Keratinocyte (primary cell): ENCODE data around the gene TGFB1I1. TPM values are rescaled to one million over a fixed set of nuclear protein-coding genes. Genes with fewer than 3 reads are reported as not detected.

Experiments used
- DNase-seq: peaks from one replicate; pipeline ENCODE4 v3.0.0-alpha.2; 2011; ENCODE audit warnings: low read depth, missing footprints, low spot score
- FAIRE-seq: peaks from 2 replicates; lab custom pipeline; 2011; peaks lifted over from hg19 to GRCh38; lab: Jason Lieb, UNC
- H2AFZ ChIP-seq: 2 replicates; pipeline ENCODE4 v1.6.0; 2012; ENCODE audit warnings: low read length, control low read depth, inconsistent platforms; ENCODE audit not compliant: control insufficient read depth
- H3K27ac ChIP-seq: 2 replicates; pipeline ENCODE4 v1.5.1; 2011; ENCODE audit warnings: low read length; ENCODE audit not compliant: control insufficient read depth, insufficient read depth
- H3K27me3 ChIP-seq: 3 replicates; pipeline ENCODE4 v1.6.0; 2011; ENCODE audit warnings: low read length; ENCODE audit not compliant: control insufficient read depth, insufficient read depth; ENCODE audit errors: extremely low read depth
- H3K36me3 ChIP-seq, 2 experiments: 2 replicates in 1 of 2; 3 replicates in 1 of 2; pipeline ENCODE4 v1.5.1; 2011; ENCODE audit warnings: low read length in 2 of 2, mild to moderate bottlenecking in 1 of 2; ENCODE audit not compliant: control insufficient read depth in 2 of 2, insufficient read depth in 2 of 2; ENCODE audit errors: extremely low read depth in 1 of 2
- H3K4me1 ChIP-seq: 3 replicates; pipeline ENCODE4 v1.5.1; 2011; ENCODE audit warnings: low read length; ENCODE audit not compliant: control insufficient read depth, insufficient read depth; ENCODE audit errors: extremely low read depth
- H3K4me2 ChIP-seq: 3 replicates; pipeline ENCODE4 v1.6.0; 2011; ENCODE audit warnings: low read depth, low read length; ENCODE audit not compliant: control insufficient read depth, insufficient read depth; ENCODE audit errors: extremely low read depth
- H3K4me3 ChIP-seq, 3 experiments: fragments of 200-600 bp in 1 of 3; sonication (generic) in 1 of 3; 2 replicates in 2 of 3; 3 replicates in 1 of 3; pipeline ENCODE4 v1.5.1; 2011 to 2016; ENCODE audit warnings: low read length in 3 of 3, mild to moderate bottlenecking in 3 of 3, control low read depth in 2 of 3, inconsistent platforms in 1 of 3, low read depth in 1 of 3, mixed read lengths in 1 of 3, mixed run types in 1 of 3, moderate library complexity in 1 of 3; ENCODE audit not compliant: control insufficient read depth in 2 of 3, insufficient read depth in 2 of 3; ENCODE audit errors: extremely low read depth in 1 of 3
- H3K79me2 ChIP-seq: 2 replicates; pipeline ENCODE4 v1.6.0; 2012; ENCODE audit warnings: low read length; ENCODE audit not compliant: control insufficient read depth, insufficient read depth
- H3K9ac ChIP-seq: 3 replicates; pipeline ENCODE4 v1.6.0; 2011; ENCODE audit warnings: low read length; ENCODE audit not compliant: control insufficient read depth, insufficient read depth; ENCODE audit errors: extremely low read depth
- H3K9me1 ChIP-seq: 3 replicates; pipeline ENCODE4 v1.6.0; 2011; ENCODE audit warnings: low read length; ENCODE audit not compliant: control insufficient read depth, insufficient read depth; ENCODE audit errors: extremely low read depth
- H3K9me3 ChIP-seq: 2 replicates; pipeline ENCODE4 v1.5.1; 2012; ENCODE audit warnings: low read depth, low read length; ENCODE audit not compliant: control insufficient read depth
- H4K20me1 ChIP-seq: 3 replicates; pipeline ENCODE4 v1.6.0; 2011; ENCODE audit warnings: low read length; ENCODE audit not compliant: control insufficient read depth, insufficient read depth; ENCODE audit errors: extremely low read depth
- EZH2 ChIP-seq: IDR thresholded peaks from one replicate; pipeline ENCODE4 v1.6.1; 2012; ENCODE audit warnings: inconsistent platforms, mild to moderate bottlenecking, low read length, moderate library complexity
- dilution Hi-C: fragments of 300-500 bp; cut with MboI; formaldehyde crosslinking; loops from one replicate; pipeline ENCODE4 v1.7.0; 2020; ENCODE audit warnings: low sequenced_read_pairs; ENCODE audit not compliant: extremely low pct_ligation_motif_present
- polyA plus RNA-seq, 5 experiments: library from polyadenylated mRNA; depleted of rRNA in 3 of 5; stranded (reverse) in 3 of 5; stranded (forward) in 1 of 5; unstranded in 1 of 5; fragments of >200 nt; gene quantifications; 1 replicate in 1 of 5; 2 replicates in 3 of 5; 3 replicates in 1 of 5; pipeline versions ENCODE4 v1.2.1 to v1.2.3, GENCODE V29; 2011 to 2012; ENCODE audit warnings: missing spikeins in 2 of 5, low read depth in 1 of 5, low replicate concordance in 1 of 5
- TF ChIP-seq, protein P1 (sequence below), 3 experiments: IDR thresholded peaks in 1 of 3; conservative IDR thresholded peaks in 1 of 3; optimal IDR thresholded peaks in 1 of 3; 2 replicates in 2 of 3; 3 replicates in 1 of 3; pipeline versions ENCODE3 to v1.5.1; 2011; ENCODE audit warnings: low read length in 3 of 3, mild to moderate bottlenecking in 3 of 3, moderate library complexity in 2 of 3, control low read depth in 1 of 3, inconsistent platforms in 1 of 3; ENCODE audit not compliant: insufficient read depth in 2 of 3; ENCODE audit errors: extremely low read depth in 1 of 3

The TGFB1I1 gene
- polyA plus RNA-seq, 1 donor (not counting 4 experiments of a cell fraction or from before 2014, with no cell fraction given) = 3.7 TPM

DNA sequence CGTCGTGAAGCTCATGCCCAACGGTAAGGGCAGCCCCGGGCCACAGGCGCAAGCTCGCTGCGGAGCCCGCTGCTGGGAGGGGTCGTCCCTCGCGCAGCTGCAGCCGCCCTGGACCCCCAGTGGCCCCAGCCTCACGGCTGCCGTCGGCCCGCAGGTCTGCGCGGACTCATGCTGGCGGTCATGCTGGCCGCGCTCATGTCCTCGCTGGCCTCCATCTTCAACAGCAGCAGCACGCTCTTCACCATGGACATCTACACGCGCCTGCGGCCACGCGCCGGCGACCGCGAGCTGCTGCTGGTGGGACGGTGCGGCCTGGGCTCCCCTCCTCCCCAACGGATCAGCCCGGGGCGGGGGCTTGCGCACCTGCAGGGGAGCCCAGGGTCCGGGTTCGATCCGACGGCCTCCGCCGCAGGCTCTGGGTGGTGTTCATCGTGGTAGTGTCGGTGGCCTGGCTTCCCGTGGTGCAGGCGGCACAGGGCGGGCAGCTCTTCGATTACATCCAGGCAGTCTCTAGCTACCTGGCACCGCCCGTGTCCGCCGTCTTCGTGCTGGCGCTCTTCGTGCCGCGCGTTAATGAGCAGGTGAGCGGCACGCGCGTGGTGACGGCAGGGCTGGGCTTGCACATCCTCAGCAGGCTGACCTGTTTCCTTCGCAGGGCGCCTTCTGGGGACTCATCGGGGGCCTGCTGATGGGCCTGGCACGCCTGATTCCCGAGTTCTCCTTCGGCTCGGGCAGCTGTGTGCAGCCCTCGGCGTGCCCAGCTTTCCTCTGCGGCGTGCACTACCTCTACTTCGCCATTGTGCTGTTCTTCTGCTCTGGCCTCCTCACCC is 16.7 kb downstream of the TGFB1I1 start:
- no peaks in the 10 kb centered on the region for H4K20me1 ChIP-seq
- peaks cover 0 to 5% of the 10 kb centered on the region in 2 experiments for H3K36me3 ChIP-seq
- H3K79me2 ChIP-seq = no peaks in the 10 kb centered on the region
- H3K4me3 ChIP-seq = peak overlapping the region; percentile 49 to 74 (median 72)
- FAIRE-seq = no peak
- no peaks in the 10 kb centered on the region for H3K9me3 ChIP-seq
- peak overlapping the region; percentile 91 for H2AFZ ChIP-seq
- H3K27me3 ChIP-seq = peaks cover 16% of the 10 kb centered on the region
- no peak for DNase-seq
- no peaks in the 10 kb centered on the region for H3K9me1 ChIP-seq
- dilution Hi-C loops = no loop called here
- peaks cover 14% of the 10 kb centered on the region for H3K4me1 ChIP-seq
- TF ChIP-seq EZH2 = no peak
- TF ChIP-seq, protein P1, sequence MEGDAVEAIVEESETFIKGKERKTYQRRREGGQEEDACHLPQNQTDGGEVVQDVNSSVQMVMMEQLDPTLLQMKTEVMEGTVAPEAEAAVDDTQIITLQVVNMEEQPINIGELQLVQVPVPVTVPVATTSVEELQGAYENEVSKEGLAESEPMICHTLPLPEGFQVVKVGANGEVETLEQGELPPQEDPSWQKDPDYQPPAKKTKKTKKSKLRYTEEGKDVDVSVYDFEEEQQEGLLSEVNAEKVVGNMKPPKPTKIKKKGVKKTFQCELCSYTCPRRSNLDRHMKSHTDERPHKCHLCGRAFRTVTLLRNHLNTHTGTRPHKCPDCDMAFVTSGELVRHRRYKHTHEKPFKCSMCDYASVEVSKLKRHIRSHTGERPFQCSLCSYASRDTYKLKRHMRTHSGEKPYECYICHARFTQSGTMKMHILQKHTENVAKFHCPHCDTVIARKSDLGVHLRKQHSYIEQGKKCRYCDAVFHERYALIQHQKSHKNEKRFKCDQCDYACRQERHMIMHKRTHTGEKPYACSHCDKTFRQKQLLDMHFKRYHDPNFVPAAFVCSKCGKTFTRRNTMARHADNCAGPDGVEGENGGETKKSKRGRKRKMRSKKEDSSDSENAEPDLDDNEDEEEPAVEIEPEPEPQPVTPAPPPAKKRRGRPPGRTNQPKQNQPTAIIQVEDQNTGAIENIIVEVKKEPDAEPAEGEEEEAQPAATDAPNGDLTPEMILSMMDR (optimal IDR thresholded peaks at IDR 0.05 in 1 of 3, IDR thresholded peaks at IDR 0.05 in 1 of 3, conservative IDR thresholded peaks at IDR 0.05 in 1 of 3; ENCODE audit: extremely low read depth in 1 of 3, insufficient read depth in 2 of 3, low read length in 3 of 3) = peak in 1 of 3 experiments; percentile 33
- no peak overlapping the region for H3K27ac ChIP-seq
- H3K9ac ChIP-seq = no peak overlapping the region
- H3K4me2 ChIP-seq = peak overlapping the region; percentile 91

DNA sequence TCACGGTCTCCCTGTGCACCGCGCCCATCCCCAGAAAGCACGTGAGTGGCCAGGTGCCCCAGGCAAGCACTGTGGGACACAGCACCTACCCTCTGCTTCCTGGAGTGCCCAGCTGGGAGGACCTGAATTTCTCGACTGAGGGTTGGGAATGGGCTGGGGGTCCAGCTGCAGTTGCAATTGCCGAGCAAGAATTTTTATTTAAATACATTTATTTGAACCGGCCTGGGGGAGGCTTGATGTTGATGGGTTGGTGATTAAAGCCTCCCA is 17.3 kb downstream of the TGFB1I1 start:
- Histone ChIP-seq H3K9me3 (no peaks in the 10 kb centered on the region), H3K36me3 (peaks cover 0 to 6% of the 10 kb centered on the region in 2 experiments), H4K20me1 (no peaks in the 10 kb centered on the region), H3K27me3 (peaks cover 16% of the 10 kb centered on the region), H3K4me1 (peaks cover 14% of the 10 kb centered on the region), H3K79me2 (no peaks in the 10 kb centered on the region), H3K27ac (no peak overlapping the region), H3K4me3 (no peak overlapping the region), H2AFZ (no peak overlapping the region), H3K9me1 (no peaks in the 10 kb centered on the region), H3K9ac (no peak overlapping the region), H3K4me2 (no peak overlapping the region)
- dilution Hi-C loops = no loop called here
- DNase-seq (no peak), FAIRE-seq (no peak)
- no peak for TF ChIP-seq EZH2
- TF ChIP-seq, protein P1 (optimal IDR thresholded peaks at IDR 0.05 in 1 of 3, IDR thresholded peaks at IDR 0.05 in 1 of 3, conservative IDR thresholded peaks at IDR 0.05 in 1 of 3; ENCODE audit: extremely low read depth in 1 of 3, insufficient read depth in 2 of 3, low read length in 3 of 3) = no peak
